MG63 (cell line): ENCODE results near the gene SPRR5. TPM values are rescaled to one million over a fixed set of nuclear protein-coding genes. Genes with fewer than 3 reads are reported as not detected.

ENCODE experiments used
- DNase-seq: peaks from one replicate; pipeline ENCODE4 v3.0.0-alpha.2; 2020
- H3K27me3 ChIP-seq: fragments of 250-450 bp; sonication (Bioruptor Pico); 2 replicates; pipeline ENCODE4 v1.5.1; 2020; ENCODE audit warnings: mild to moderate bottlenecking, moderate library complexity
- H3K36me3 ChIP-seq: fragments of 250-450 bp; sonication (Bioruptor Pico); 2 replicates; pipeline ENCODE4 v1.5.1; 2020; ENCODE audit warnings: mild to moderate bottlenecking, moderate library complexity
- H3K4me3 ChIP-seq: fragments of 250-450 bp; sonication (Bioruptor Pico); 2 replicates; pipeline ENCODE4 v1.5.1; 2020; ENCODE audit warnings: mild to moderate bottlenecking, moderate library complexity
- H3K9me3 ChIP-seq: fragments of 250-450 bp; sonication (Bioruptor Pico); 2 replicates; pipeline ENCODE4 v1.5.1; 2020; ENCODE audit warnings: mild to moderate bottlenecking, moderate library complexity
- total RNA-seq: library from RNA; depleted of rRNA; stranded (reverse); fragments of >200 nt; shearing (Covaris generic); gene quantifications from 2 replicates; pipeline ENCODE4 v1.2.3, GENCODE V29; 2014; ENCODE audit warnings: low replicate concordance; rRNA removed

Gene SPRR5
- total RNA-seq, 1 experiment from 2014 or later, result not detected

- no peak for DNase-seq
- Histone ChIP-seq H3K9me3 (no peaks in the 10 kb centered on the region), H3K36me3 (no peaks in the 10 kb centered on the region), H3K27me3 (peaks cover 7% of the 10 kb centered on the region), H3K4me3 (no peak overlapping the region)
Measured at GRCh38 chr1:152997901-152998300, 50.9 kb downstream of the SPRR5 start.

DNA sequence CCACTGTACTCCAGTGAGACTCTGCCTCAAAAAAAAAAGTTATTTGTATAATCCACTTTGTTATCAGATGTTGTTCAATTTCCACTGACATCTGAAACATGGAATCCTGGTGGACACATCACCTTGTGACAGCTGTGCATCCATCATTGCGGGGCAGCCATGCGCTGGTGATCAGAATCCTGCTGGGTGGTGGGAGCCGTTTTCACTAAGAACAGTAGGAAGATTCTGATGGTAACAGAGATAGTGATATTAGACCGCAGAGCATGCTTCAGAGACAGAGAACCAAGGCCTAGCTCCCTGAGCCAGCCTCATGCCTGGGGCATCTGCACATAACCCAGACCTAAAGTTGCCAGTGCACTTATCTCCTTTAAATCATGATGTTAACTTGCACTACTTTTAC lies 51.5 kb downstream of the SPRR5 start:
- Histone ChIP-seq H3K27me3 (peaks cover 7% of the 10 kb centered on the region), H3K9me3 (no peaks in the 10 kb centered on the region), H3K36me3 (no peaks in the 10 kb centered on the region), H3K4me3 (no peak overlapping the region)
- no peak for DNase-seq

Other genes with a start within 250 kb of the SPRR5 start
- gene LCE2A, start 248.9 kb upstream of the SPRR5 start, total RNA-seq, result not detected in 2 replicates
- gene LCE4A, start 239.0 kb upstream of the SPRR5 start, total RNA-seq, result not detected in 2 replicates
- not detected in 2 replicates for gene KPRP, start 189.2 kb upstream of the SPRR5 start, total RNA-seq
- not detected in 2 replicates for gene LCE1F, start 172.1 kb upstream of the SPRR5 start, total RNA-seq
- not detected in 2 replicates for gene LCE1E, start 160.9 kb upstream of the SPRR5 start, total RNA-seq
- gene LCE1D, start 150.5 kb upstream of the SPRR5 start, total RNA-seq, result not detected in 2 replicates
- gene LCE1C, start 140.6 kb upstream of the SPRR5 start, total RNA-seq, result not detected in 2 replicates
- gene LCE1B, start 135.2 kb upstream of the SPRR5 start, total RNA-seq, result not detected in 2 replicates
- gene LCE1A, start 119.7 kb upstream of the SPRR5 start, total RNA-seq, result not detected in 2 replicates
- not detected in 2 replicates for gene LCE6A, start 104.3 kb upstream of the SPRR5 start, total RNA-seq
- gene LCE7A, start 87.2 kb upstream of the SPRR5 start, total RNA-seq, result not detected in 2 replicates
- not detected in 2 replicates for gene SMCP, start 68.9 kb upstream of the SPRR5 start, total RNA-seq
- not detected in 2 replicates for gene IVL, start 38.7 kb upstream of the SPRR5 start, total RNA-seq
- not detected in 2 replicates for gene SPRR4, start 23.4 kb downstream of the SPRR5 start, total RNA-seq
- gene SPRR1A, start 36.9 kb downstream of the SPRR5 start, total RNA-seq, result not detected in 2 replicates
- not detected in 2 replicates for gene SPRR3, start 54.5 kb downstream of the SPRR5 start, total RNA-seq
- not detected in 2 replicates for gene SPRR1B, start 84.0 kb downstream of the SPRR5 start, total RNA-seq
- gene SPRR2D, start 93.9 kb downstream of the SPRR5 start, total RNA-seq, result not detected in 2 replicates
- gene SPRR2A, start 110.3 kb downstream of the SPRR5 start, total RNA-seq, result not detected in 2 replicates
- gene SPRR2B, start 124.4 kb downstream of the SPRR5 start, total RNA-seq, result not detected in 2 replicates
- not detected in 2 replicates for gene SPRR2E, start 147.3 kb downstream of the SPRR5 start, total RNA-seq
- gene SPRR2F, start 166.3 kb downstream of the SPRR5 start, total RNA-seq, result not detected in 2 replicates
- not detected in 2 replicates for gene SPRR2G, start 203.7 kb downstream of the SPRR5 start, total RNA-seq